ENCODE data around the gene ETFA.
A peak's percentile ranks its signal among the peaks of the same experiment; 100 is the strongest.

The ETFA gene

GRCh38 chr15:76200083-76200465 is 111.2 kb downstream of the ETFA start:
- H3K4me1 ChIP-seq (ENCODE audit: insufficient read depth, poor library complexity, severe bottlenecking): peaks cover 34% of the 10 kb centered on the region
- H3K27me3 ChIP-seq (ENCODE audit: insufficient read depth, poor library complexity, severe bottlenecking): no peaks in the 10 kb centered on the region
- H3K9me3 ChIP-seq (ENCODE audit: severe bottlenecking): no peaks in the 10 kb centered on the region
- H3K27ac ChIP-seq (ENCODE audit: poor library complexity, severe bottlenecking): no peak overlapping the region
- DNase-seq (ENCODE audit: low spot score) (peak; percentile 66), ATAC-seq (ENCODE audit: low read depth) (no peak)
- no peaks in the 10 kb centered on the region for H3K36me3 ChIP-seq (ENCODE audit: low read depth)
- TF ChIP-seq CTCF (IDR thresholded peaks at IDR 0.05; ENCODE audit: poor library complexity, severe bottlenecking): no peak
- H3K4me3 ChIP-seq (ENCODE audit: severe bottlenecking): no peak overlapping the region

- no peak for TF ChIP-seq CTCF (IDR thresholded peaks at IDR 0.05; ENCODE audit: poor library complexity, severe bottlenecking)
- H3K4me3 ChIP-seq (ENCODE audit: severe bottlenecking): no peak overlapping the region
- no peaks in the 10 kb centered on the region for H3K36me3 ChIP-seq (ENCODE audit: low read depth)
- peak overlapping the region; percentile 86 for H3K27ac ChIP-seq (ENCODE audit: poor library complexity, severe bottlenecking)
- peaks cover 34% of the 10 kb centered on the region for H3K4me1 ChIP-seq (ENCODE audit: insufficient read depth, poor library complexity, severe bottlenecking)
- H3K27me3 ChIP-seq (ENCODE audit: insufficient read depth, poor library complexity, severe bottlenecking): no peaks in the 10 kb centered on the region
- DNase-seq (ENCODE audit: low spot score): peak; percentile 59
- no peaks in the 10 kb centered on the region for H3K9me3 ChIP-seq (ENCODE audit: severe bottlenecking)
- no peak for ATAC-seq (ENCODE audit: low read depth)
Observed at GRCh38 chr15:76199106-76200082, 111.9 kb downstream of the ETFA start.

GRCh38 chr15:76198456-76199105 is 112.7 kb downstream of the ETFA start:
- Histone ChIP-seq H3K4me1 (ENCODE audit: insufficient read depth, poor library complexity, severe bottlenecking) (peaks cover 34% of the 10 kb centered on the region), H3K36me3 (ENCODE audit: low read depth) (no peaks in the 10 kb centered on the region), H3K9me3 (ENCODE audit: severe bottlenecking) (no peaks in the 10 kb centered on the region), H3K27ac (ENCODE audit: poor library complexity, severe bottlenecking) (peak overlapping the region; percentile 86), H3K27me3 (ENCODE audit: insufficient read depth, poor library complexity, severe bottlenecking) (no peaks in the 10 kb centered on the region), H3K4me3 (ENCODE audit: severe bottlenecking) (no peak overlapping the region)
- DNase-seq (ENCODE audit: low spot score) (peak; percentile 65), ATAC-seq (ENCODE audit: low read depth) (no peak)
- TF ChIP-seq CTCF (IDR thresholded peaks at IDR 0.05; ENCODE audit: poor library complexity, severe bottlenecking): no peak

- no peaks in the 10 kb centered on the region for H3K36me3 ChIP-seq (ENCODE audit: low read depth)
- ATAC-seq (ENCODE audit: low read depth) (peak; percentile 47), DNase-seq (ENCODE audit: low spot score) (peak; percentile 89)
- H3K4me3 ChIP-seq (ENCODE audit: severe bottlenecking): no peak overlapping the region
- peaks cover 34% of the 10 kb centered on the region for H3K4me1 ChIP-seq (ENCODE audit: insufficient read depth, poor library complexity, severe bottlenecking)
- no peaks in the 10 kb centered on the region for H3K9me3 ChIP-seq (ENCODE audit: severe bottlenecking)
- H3K27me3 ChIP-seq (ENCODE audit: insufficient read depth, poor library complexity, severe bottlenecking): no peaks in the 10 kb centered on the region
- H3K27ac ChIP-seq (ENCODE audit: poor library complexity, severe bottlenecking): peak overlapping the region; percentile 86
- TF ChIP-seq CTCF (IDR thresholded peaks at IDR 0.05; ENCODE audit: poor library complexity, severe bottlenecking): no peak
Observed at GRCh38 chr15:76197703-76198455, 113.4 kb downstream of the ETFA start.
